Activated naive CD4-positive, alpha-beta T cell treated with Interleukin-2 at 50 U/mL for 16 hours (primary cell): Measurements from ENCODE around the gene PARP8.
"Not testable (repeated sequence)": the region's sequence is repeated elsewhere in the genome, so short reads cannot be mapped to it uniquely, and the experiment has no call there.

Experiments
- DNase-seq: peaks from one replicate; pipeline ENCODE4 v3.0.0-alpha.2; 2020

The PARP8 gene

DNA sequence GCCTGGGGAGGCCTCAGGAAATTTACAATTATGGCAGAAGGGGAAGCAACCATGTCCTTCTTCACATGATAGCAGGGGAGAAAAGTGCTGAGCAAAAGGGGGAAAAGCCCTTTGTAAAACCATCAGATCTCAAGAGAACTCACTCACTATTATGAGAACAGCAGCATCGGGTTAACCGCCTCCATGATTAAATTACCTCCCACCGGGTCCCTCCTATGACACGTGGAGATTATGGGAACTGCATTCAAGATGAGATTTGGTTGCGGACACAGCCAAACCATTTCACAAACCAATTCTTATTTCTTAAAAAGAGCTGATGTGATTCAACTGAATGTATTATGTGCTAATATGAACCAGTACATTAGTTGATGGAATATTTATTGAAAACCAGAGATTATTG, 63.9 kb downstream of the PARP8 start:
- DNase-seq: no peak

DNA sequence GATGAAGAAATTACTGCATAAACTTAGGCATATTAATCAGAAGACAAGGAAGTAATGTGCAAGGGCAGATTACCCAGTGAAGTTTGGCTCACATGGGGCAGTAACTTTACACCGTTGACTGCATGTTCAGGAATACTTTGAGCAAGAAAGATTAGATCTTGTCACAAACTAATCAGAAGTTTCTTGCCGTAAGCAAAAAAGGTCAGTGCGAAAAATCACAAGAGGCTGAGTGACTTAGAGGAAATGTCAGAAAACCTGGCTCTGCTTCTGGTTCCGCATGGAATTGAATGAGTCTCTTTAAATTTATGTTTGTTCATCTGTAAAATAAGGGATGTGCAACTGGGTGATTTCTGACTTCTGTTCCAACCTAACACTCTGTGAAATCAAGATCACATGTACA, 64.4 kb downstream of the PARP8 start:
- no peak for DNase-seq

DNA sequence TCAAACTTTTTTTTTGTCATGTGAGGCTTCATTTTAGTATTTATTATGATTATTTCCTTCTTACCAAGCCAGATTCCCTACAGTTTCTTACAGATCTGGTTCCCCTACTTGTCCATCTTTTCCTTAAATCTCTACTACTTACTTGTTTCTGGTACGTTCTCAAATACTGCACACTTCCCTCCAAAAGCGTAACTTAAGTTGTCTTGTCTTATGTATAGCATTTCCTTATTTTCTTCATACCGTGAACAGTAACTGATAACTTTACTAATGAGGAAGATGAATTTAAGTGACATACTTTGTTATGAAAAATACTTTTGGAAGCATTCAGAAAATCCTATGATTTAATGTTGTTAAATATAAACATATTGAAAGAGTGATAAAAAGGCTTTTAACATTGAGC, 67.3 kb downstream of the PARP8 start:
- DNase-seq: no peak

DNA sequence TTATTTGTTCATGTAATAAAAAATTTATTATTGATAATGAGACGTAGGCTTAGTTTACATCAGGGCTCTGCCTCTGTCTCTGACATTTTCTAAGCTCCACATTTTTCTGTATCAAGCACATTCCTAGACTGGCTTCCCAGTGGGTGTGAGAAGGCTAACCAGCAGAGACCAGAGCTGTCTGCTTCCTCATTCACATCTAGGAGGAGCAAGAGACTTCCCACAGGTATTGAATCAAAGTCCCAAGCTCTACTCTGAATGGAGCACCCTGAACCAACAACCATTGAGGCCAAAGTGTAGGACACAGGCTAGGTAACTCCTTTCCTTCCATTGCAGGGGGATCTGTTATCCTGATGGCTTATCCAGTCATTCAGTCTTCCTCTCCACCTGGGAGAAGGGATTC, 72.4 kb downstream of the PARP8 start:
- DNase-seq: no peak

DNA sequence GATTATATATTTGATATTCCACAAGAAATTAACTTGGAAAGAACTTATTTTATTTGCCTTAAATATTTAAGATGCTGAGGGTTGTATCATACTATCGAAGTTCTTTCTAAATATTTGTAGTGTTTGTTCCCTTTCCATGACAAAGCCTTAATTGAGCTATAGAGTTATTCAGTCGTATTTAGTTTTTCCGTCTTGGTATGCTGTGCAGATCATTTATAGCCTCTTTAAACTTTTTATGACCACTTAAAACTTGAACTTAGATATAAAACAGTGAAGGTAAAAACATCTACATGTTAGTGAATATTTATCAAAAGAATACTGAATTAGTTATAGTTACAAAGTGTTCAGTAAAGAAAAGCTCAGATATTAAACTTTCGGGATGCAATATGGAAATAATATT, 74.4 kb downstream of the PARP8 start:
- DNase-seq: no peak

DNA sequence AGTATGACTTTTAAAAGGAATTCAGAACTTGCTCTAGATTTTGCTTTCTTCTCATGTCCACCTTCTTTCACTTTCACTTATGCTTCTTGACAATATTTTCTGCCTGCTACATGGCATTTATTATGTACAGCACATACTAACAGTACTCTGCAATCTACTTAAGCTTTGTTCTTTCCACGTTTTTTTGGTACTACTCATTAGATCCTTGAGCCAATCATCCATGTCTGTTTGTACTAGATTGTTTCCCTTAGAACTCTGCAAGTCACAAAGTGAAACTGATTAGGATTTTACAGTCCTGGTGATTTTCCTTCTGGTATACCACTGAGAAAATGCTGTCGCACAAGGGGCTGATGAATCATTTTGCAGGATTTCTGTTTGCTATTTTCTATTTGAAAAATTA, 78.3 kb downstream of the PARP8 start:
- DNase-seq: no peak

DNA sequence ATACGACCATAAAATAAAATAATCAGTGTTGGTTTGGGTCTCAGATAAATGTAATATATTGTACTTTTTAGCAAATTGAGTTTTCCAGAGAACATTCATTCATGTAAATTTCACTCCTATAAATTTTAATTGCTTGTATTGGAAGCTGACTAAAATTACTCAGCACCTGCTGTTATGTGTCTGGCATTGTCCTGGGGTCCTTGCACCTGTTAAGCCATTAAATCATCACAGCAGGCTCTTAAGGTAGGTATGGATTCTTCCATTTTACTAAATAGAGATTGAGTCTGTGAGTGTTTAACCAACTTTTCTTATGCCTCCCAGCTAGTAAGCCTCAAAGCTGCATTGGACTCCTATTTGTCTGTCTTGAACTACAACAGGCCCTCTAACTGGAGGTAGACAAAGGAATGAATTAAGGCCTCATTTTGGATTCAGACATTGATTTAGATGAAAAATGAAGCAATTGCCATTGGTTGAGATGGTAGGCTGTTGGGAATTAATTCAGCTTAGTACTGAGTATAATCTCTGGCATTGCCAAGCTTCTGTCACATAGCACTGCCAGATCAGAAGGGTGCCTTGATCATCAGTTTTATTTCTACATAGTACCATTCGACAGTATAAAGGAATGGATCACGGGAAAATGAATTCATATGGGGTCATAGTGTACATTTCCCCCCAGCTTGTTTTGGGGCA, 78.9 kb downstream of the PARP8 start:
- no peak for DNase-seq

DNA sequence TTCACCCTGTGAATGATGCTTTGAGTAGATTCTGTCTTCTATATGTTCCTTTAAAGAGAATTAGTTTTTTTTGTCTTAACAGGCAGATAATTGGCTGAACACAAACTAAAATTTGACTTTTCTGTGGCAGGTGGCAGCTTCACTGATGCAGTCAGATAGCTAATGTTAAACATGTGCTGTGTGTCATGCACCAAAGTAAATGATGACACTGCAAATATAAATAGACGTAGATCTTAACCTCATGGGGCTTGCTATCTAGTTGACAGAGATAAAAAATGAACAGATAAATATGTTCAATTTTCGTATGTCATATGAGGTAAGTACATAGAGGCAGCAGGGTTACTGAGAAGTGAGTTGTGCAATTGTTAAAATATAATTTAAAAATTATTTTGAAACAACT, 82.7 kb downstream of the PARP8 start:
- DNase-seq: no peak

DNA sequence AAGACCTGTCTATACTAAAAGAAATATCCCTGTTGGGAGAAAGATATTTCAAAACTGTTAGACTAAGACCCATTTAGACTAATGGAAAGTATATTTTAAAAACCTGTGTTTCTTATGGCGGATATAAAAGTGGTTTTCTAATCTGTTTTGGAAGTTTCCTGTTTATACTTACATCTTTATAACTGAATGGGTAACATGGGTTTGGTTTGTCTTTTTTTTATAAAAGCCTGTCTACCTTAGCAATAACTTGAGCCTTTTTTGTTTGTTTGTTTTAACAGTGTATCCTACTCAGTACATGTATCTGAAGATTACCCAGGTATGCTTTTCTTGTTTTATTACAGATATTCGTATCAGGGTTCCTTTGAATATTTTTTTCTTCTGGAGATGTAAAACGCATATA, 83.4 kb downstream of the PARP8 start:
- DNase-seq: no peak

DNA sequence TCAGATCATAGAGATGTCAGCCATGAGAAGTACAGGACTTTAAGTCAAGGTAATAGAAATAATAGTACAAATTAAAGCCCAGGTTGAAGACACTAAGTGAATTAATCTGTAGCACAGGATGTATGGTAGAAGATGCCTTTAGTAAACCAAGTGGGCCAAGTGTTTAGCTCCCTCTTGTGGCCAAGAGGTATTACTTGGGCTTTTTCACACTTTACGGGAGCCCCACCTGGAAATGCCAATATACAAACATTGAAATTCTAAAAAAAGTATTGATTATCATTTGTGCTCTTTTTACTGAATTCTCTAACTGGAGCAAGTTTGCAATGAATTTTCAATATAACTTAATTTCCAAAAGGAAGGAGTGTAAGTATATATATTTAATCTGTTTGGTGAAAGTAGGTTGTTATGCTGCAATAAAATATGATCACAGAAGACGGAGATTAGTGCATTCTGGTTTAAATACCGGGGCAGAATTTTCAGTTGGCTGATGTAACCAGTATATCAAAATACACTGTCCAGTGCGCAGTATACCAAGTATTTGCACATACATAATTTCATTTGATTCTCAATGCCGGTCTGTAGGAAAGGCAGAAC, 84.7 kb downstream of the PARP8 start:
- DNase-seq: peak; percentile 24

DNA sequence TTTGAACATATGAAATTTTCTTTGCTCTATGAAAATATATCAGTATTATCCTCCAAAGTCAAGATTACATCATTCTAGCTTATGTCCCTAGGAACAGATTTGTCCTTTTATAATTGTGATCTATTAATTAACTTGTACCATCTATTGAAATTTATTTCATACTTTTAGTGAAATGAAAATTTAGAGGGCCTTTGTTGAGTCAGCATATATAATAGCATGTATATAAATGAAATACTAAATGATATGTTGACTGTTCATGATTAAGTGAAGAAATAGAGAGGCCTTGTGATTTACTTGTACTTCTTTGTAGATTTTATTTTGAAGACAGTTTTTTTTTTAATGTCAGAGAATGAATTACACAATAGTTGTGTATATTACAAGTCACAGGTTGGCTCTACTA, 86.4 kb downstream of the PARP8 start:
- DNase-seq: no peak

DNA sequence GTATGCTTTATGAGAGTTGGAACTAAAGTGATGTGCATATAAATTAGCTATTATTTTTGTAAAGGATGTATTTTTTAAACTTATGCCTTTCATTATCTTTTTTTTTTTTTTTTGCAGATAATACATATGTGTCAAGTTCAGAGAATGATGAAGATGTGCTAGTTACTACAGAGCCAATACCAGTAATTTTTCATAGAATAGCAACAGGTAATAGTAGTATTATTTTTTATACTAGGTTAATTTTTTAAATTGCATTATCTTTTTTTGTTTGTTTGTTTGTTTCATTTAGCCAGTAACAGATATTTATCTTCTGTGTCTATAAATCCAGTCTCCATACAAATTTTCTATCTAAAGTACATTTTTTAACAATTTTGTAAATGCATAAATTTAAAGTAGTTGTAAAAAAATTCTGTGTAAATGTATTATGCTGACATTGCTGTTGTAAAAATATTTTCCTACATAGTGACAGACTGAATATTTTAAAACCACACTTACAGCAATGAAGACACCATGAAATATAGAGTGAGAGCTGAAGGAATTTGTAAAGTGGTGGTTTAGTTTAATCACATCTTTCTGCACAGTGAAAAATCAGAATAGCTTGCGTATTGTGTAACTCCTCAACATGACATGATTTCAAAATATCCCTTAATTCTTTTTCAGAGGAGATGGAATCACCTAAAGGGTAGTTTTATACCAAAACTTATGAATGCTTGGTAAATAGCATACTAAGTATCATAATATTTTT, 93.3 kb downstream of the PARP8 start:
- DNase-seq: no peak

DNA sequence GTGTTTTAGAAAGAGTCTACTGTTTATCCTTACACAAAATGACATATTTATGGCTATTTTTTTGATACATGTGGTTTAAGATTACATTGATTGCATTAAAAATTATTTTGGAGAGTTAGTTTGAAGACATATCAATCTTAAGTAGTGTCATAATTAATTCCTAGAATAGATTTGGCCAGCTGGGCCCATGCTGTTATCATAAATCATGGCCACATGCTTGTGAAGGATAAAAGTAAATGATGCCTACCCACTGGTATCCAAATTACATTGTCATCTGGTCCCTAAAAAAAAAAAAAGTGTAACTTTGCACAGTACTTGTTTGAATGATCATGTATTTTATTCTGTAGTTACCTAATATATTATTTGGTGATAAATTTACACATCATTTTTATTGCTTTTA, 96.9 kb downstream of the PARP8 start:
- no peak for DNase-seq

DNA sequence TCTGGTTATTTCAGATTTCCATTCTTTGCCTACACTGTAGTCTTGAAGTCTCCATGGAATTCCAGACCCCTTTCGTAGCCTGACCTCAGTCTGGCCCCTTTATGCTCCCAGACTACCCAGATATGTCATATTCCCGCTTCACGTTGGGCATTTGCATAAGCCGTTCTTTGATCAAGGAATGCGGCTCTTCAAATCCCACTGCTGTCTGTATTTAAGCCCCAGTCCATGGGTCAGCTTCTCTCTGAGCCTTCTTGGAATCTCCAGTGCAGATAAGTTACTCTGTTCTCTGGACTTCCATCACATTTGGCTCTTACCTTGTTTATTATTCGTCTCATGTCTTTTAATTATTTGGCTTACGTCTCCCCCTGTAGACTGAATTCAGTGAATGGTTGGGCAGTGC, 97.4 kb downstream of the PARP8 start:
- no peak for DNase-seq

DNA sequence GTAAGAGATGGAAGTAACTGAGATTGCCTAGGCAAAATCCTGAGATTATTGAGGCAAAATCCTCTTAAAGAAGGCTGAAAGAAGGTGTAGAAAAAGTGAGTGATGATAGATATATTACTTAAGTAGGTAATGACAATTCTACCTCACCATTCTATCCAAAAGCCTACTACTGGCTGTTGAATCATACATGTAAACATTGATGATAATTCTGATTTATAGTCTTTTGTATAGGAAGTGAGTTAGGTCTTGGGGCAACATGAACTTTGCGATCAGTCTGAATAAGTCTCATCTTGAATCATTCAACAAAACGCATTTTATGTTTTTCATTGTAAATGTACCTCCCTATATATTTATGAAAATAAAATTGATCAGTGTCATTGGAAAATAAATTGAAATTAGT, 99.6 kb downstream of the PARP8 start:
- DNase-seq: no peak

DNA sequence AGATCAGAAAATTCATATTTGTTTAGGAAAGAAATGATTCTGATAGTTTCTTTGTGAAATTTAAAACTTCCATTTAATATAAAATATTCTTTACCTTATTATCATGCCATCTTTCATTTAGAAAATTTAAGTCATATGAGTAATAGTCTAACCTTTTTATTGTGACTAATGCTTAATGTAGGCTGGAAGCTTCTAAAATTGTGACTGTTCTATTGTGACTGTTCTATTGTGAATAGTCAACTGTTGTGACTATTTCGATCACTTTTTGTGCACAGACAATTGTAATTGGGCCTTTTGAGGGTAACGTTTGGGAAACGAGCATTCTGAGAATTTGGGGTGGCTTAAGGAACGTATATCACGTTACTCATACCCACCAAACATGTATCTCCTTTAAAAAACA, 100.0 kb downstream of the PARP8 start:
- DNase-seq: no peak

DNA sequence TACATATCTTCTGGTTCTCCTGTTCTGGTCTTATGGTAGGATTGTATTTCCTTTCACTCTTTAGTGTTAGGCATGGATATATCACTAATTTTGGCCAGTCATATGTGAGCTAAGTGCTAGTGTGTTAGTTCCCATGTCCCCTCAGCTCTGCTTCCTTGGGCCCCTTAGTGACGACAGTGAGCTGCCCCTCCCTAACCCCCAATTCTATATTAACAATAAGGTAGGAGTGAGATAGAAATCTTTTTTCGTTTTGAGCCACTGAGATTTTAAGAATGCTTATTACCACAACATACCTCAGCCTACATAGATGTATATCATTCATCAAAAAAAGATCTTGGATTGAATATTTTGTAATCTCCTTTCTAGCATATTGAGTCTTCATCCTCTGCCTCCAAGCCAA, 100.5 kb downstream of the PARP8 start:
- no peak for DNase-seq

DNA sequence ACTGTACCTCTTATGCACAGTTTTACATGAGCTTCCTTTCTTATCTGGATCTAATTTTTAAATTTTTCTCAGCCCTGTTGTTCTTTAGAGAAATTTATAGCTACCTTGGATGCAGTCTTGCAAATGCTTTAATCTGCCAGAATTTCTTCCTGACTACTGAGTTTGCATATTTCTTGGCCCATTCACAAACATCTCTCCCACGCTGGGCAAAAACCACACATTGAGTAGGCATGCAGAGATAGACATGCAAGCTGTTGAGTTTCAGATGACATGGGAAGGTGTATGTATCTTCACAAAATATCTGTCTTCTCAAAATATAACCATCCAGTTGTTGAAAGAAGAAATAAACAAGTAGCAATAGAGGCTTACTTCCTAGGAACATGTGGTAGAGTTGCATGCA, 101.2 kb downstream of the PARP8 start:
- DNase-seq: no peak

DNA sequence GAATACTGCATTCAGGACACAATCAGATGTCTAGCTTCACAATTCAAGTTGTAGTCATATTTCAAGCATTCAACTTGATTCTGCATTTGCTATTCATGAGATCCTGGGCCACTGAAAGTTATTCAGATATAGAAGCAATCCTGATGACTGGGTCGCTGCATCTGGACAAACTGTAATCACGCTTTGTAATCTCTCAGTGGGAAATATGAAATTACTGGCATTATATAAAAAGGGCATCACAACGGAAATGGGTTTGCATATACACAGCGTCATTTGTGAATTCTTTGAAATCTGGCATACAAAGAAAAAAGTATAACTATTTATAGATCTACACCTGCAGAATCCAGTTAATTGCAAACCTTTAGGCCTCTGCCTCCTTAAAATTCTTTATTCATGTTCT, 102.2 kb downstream of the PARP8 start:
- no peak for DNase-seq

DNA sequence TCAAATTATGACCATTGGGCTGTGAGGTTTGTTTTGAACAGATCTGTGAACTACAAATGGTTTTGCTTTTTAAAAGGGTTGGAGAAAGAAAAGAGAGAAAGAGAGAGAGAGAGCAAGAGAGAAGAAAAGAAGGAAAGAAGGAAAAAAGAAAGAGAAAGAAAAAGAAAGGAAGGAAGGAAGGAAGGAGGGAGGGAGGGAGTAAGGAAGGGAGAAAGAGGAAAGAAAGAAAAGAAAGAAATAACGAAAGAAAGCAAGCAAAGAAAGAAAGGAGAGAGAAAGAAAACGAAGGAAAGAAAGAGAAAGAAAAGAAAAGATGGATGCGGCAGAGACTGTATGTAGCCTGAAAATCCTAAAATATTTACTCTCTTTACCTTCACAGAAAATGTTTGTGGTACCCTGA, 104.0 kb downstream of the PARP8 start:
- no peak for DNase-seq

DNA sequence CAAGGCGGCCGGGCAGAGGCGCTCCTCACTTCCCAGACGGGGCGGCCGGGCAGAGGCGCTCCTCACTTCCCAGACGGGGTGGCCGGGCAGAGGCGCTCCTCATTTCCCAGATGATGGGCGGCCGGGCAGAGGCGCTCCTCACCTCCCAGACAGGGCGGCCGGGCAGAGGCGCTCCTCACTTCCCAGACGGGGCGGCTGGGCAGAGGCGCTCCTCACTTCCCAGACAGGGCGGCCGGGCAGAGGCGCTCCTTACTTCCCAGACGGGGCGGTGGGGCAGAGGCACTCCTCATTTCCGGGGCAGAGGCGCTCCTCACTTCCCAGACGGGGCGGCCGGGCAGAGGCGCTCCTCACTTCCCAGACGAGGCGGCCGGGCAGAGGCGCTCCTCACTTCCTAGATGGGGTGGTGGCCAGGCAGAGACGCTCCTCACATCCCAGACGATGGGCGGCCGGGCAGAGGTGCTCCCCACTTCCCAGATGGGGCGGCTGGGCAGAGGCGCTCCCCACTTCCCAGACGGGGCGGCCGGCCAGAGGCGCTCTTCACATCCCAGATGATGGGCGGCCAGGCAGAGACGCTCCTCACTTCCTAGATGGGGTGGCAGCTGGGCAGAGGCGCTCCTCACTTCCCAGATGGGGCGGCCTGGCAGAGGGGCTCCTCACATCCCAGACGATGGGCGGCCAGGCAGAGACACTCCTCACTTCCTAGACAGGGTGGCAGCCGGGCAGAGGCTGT, 108.2 kb downstream of the PARP8 start:
- DNase-seq: not testable (repeated sequence)

DNA sequence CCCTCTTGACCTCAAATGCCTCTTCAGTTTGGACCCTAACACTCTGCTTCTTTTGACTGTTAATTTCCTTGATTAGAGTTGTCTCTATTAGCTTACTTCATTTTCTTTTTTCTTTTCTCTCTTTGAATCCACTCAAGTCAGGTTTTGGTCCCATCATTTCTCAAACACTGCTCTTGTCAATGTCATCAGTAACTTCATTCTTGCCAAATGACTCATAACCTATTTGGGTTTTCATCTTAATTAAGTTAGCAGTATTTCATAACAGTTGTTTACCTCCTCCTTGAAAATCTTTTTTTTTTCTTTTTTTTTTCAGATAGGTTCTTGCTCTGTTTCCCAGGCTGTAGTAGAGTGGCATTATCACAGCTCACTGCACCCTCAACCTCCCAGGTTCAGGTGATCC, 119.6 kb downstream of the PARP8 start:
- no peak for DNase-seq

DNA sequence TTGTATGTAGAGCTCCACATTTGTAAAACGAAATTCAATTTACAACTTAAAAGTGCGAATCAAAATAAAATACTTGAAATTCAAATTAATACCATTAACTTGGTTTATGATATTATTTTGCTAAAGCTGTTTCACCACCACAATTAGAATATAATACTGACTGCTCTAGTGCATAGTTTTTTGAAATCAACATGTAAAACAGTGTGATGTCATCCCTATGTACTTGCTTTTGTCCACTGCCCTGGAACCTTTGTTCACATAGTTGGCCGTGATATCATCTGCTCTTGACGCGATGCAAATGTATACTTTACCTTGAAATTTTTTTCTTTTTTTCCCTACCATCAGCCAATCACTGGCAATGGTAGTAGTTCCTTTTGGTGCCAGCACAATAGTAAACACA, 125.4 kb downstream of the PARP8 start:
- no peak for DNase-seq

DNA sequence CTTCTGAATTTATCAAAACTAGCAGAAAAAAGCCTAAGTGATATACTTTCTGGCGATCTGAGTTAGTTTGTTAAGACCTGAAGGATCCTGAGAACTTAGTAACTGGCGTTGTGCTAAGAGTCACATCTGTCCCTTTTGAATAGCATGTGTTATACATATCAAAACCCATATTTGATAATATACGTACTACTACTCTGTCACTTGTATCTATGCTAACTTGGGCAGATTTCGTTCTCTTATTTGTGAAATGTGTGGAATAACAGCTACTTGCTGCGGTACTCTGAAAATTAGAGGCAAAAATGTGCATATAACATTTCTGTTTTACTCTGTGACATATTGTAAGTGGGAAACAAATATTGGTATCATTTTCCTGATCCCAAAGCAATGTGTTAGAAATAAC, 126.4 kb downstream of the PARP8 start:
- DNase-seq: no peak
